Dendritic cell treated with granulocyte-macrophage colony-stimulating factor and Interleukin-4, amounts not matched to agents 40 ng/mL and 50 ng/mL, for 4 days (primary cell): ENCODE data around the gene ELOVL3.
A peak's percentile ranks its signal among the peaks of the same experiment; 100 is the strongest.
"Not testable (repeated sequence)": the region's sequence is repeated elsewhere in the genome, so short reads cannot be mapped to it uniquely, and the experiment has no call there.

ENCODE experiments used
- H3K27ac Mint-ChIP-seq: one replicate; pipeline ENCODE4 v1.8.0; 2022; ENCODE audit warnings: mild to moderate bottlenecking, mixed read lengths
- H3K27me3 Mint-ChIP-seq: one replicate; pipeline ENCODE4 v1.8.0; 2022; ENCODE audit warnings: mild to moderate bottlenecking, mixed read lengths
- H3K36me3 Mint-ChIP-seq: one replicate; pipeline ENCODE4 v1.8.0; 2022; ENCODE audit warnings: low read depth, mixed read lengths
- H3K4me1 Mint-ChIP-seq: one replicate; pipeline ENCODE4 v1.8.0; 2022; ENCODE audit warnings: low read depth, mixed read lengths
- H3K4me3 Mint-ChIP-seq: one replicate; pipeline ENCODE4 v1.8.0; 2022; ENCODE audit warnings: mild to moderate bottlenecking, moderate library complexity, mixed read lengths
- H3K9me3 Mint-ChIP-seq: one replicate; pipeline ENCODE4 v1.8.0; 2022; ENCODE audit warnings: mixed read lengths
- intact Hi-C: fragments of 100-400 bp; cut with micrococcal nuclease; formaldehyde crosslinking; loops from one replicate; pipeline ENCODE4 v1.15.0; 2022

The ELOVL3 gene

DNA sequence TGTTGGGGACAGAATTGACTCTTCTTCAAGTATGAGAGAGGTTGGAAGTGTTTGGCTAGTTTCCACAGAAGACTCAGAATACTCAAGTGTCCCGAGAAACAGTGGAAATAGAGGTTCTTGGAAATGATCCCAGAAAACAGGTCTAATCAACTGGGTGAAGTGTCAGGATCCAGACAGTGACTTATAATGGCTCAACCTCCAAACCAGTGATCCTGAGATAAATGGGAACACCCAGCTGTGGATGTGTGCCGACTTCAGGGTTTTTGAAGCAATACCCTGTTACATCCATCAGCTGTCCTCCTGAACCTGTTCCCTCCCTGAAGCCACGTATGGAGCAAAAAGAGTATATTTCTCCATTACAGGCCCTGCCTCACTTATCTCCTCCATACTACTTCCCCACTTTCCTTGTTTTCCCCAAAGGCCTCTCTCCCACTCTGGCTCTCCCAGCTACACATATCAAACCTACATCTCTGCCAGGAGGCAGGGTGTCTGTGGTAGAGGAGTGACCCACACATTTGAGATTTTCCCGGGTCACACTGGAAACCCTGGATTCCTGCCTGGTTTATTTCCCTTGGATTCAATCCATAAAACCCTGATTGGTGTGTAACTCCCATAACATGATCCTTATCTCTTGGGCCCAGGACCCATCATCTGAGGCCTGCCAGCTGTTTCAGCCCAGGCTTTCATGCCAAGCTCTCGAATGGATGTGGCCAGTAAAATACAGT is 17.6 kb upstream of the ELOVL3 start:
- no peak overlapping the region for H3K4me3 Mint-ChIP-seq
- H3K27me3 Mint-ChIP-seq: no peaks in the 10 kb centered on the region
- peaks cover 12% of the 10 kb centered on the region for H3K9me3 Mint-ChIP-seq
- no peaks in the 10 kb centered on the region for H3K36me3 Mint-ChIP-seq
- intact Hi-C loops: no loop called here
- H3K4me1 Mint-ChIP-seq: peaks cover 3% of the 10 kb centered on the region
- no peak overlapping the region for H3K27ac Mint-ChIP-seq

DNA sequence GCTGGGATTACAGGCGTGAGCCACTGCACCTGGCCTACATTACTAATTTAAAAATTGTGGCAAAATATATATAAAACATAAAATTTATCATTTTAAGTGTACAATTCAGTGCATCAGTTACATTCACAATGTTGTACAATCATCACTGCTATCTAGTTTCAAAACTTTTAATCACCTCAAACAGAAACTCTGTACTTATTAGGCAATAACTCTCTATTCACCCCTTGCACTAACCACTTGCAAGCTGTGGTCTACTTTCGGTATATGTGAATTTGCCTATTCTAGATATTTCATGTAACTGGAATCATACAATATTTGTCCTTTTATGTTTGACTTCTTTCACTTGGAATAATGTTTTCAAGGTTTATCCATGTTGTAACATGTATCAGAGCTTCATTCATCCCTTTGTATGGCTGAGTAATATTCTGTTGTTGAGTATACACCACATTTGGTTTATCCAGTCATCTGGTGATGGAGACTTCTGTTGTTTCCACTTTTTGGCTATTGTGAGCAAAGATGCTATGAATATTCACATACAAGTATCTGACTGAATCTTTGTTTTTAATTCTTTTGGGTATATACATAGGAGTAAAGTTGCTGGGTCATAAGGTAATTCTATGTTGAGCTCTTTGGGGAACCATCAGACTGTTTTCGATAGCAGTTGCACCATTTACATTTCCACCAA is 14.3 kb upstream of the ELOVL3 start:
- Mint-ChIP-seq H3K36me3 (no peaks in the 10 kb centered on the region), H3K4me1 (peaks cover 8% of the 10 kb centered on the region), H3K4me3 (no peak overlapping the region), H3K27ac (no peak overlapping the region), H3K9me3 (no peaks in the 10 kb centered on the region), H3K27me3 (peaks cover 3% of the 10 kb centered on the region)
- intact Hi-C loops: no loop called here

DNA sequence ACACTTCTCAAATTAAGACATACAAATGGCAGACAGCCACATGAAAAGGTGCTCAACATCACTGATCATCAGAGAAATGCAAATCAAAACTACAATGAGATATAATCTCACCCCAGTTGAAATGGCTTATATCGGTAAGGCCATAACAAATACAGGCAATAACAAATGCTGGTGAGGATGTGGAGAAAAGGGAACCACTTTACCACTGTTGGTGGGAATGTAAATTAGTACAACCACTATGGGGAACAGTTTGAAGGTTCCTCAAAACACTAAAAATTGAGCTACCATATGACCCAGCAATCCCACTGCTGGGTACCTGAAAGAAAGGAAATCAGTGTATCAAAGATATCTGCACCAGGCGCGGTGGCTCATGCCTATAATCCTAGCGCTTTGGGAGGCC is 12.5 kb upstream of the ELOVL3 start:
- H3K36me3 Mint-ChIP-seq, intact Hi-C loops, H3K4me1 Mint-ChIP-seq, H3K27me3 Mint-ChIP-seq, H3K9me3 Mint-ChIP-seq, H3K4me3 Mint-ChIP-seq, H3K27ac Mint-ChIP-seq: not testable (repeated sequence)

DNA sequence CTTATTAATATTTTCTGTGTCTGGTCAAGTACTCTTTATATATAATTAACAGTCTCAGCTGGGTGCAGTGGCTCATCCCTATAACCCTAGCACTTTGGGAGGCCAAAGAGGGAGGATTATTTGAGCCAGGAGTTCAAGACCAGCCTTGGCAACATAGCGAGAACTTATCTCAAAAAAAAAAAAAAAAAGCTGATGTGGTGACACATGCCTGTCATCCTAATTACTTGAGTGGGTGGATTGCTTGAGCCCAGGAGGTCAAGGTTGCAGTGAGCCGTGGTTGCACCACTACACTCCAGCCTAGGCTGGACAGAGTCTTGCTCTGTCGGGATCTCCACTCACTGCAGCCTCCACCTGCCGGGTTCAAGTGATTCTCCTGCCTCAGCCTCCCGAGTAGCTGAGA is 6.7 kb upstream of the ELOVL3 start:
- intact Hi-C loops: no loop called here
- H3K4me3 Mint-ChIP-seq: no peak overlapping the region
- H3K36me3 Mint-ChIP-seq: no peaks in the 10 kb centered on the region
- H3K27ac Mint-ChIP-seq: no peak overlapping the region
- H3K4me1 Mint-ChIP-seq: no peaks in the 10 kb centered on the region
- peaks cover 27% of the 10 kb centered on the region for H3K27me3 Mint-ChIP-seq
- no peaks in the 10 kb centered on the region for H3K9me3 Mint-ChIP-seq

DNA sequence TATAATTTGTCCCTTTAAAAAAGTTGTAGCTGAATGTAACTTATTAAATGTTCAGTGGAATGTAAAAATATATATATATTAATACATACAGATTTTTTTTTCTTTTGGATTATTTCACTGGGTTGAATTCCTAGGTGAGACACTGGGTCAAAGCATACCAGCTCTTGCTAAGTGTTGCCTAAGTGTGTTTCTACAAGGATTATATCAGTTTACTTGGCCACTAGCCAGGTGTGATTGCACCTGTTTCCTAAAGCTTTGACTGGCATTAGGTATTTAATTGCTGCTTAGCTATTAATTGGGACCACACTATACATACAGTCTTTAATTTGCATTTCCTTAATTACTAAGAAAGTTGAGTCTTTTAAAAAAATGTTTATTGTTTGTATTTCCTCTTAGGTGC is 5.5 kb upstream of the ELOVL3 start:
- intact Hi-C loops: no loop called here

DNA sequence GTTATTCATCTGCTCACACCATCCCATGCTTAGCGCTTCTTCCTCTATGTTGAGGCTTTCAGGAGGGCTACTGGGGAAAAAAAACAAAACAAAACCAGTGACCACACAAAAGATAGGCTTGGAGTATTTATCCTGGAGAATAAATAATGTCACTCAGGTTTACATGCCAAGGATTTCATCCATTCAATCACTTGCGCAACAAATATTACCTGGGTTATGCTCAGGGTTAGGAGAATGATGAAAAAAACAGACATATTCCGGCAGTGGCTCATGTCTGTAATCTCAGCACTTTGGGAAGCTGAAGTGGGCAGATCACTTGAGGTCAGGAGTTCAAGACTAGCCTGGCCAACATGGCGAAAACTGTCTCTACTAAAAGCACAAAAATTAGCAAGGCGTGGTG is 3.3 kb upstream of the ELOVL3 start:
- Mint-ChIP-seq H3K27me3 (peaks cover 28% of the 10 kb centered on the region), H3K4me1 (peaks cover 24% of the 10 kb centered on the region), H3K4me3 (no peak overlapping the region), H3K27ac (no peak overlapping the region), H3K9me3 (no peaks in the 10 kb centered on the region), H3K36me3 (no peaks in the 10 kb centered on the region)
- intact Hi-C loops: no loop called here

More for the DNA sequence above, 5.5 kb upstream of the ELOVL3 start:
- Mint-ChIP-seq H3K4me3 (no peak overlapping the region), H3K9me3 (no peaks in the 10 kb centered on the region), H3K36me3 (no peaks in the 10 kb centered on the region), H3K27me3 (peaks cover 26% of the 10 kb centered on the region), H3K27ac (no peak overlapping the region), H3K4me1 (peaks cover 2% of the 10 kb centered on the region)

DNA sequence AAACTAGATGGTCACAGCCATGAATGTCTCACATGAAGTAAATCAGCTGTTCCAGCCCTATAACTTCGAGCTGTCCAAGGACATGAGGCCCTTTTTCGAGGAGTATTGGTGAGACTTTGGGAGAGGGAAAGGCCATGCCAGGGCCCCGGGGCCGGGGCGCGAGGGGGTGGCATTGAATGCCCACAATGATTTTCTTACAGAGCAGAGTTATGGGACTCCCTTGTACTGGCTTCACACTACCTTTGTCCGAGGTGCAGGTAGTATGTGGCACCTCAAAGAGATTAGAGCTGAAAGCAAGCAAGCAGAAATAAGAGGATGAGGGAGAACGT is 407 bp downstream of the ELOVL3 start:
- intact Hi-C loops: loop anchor here (5.0 kb wide), 2 partner anchors 59 to 171 kb away; partner anchors contain the start of gene NFKB2
- Mint-ChIP-seq H3K9me3 (no peaks in the 10 kb centered on the region), H3K27me3 (peaks cover 39% of the 10 kb centered on the region), H3K4me3 (peak overlapping the region; percentile 83), H3K27ac (peak overlapping the region; percentile 57), H3K36me3 (no peaks in the 10 kb centered on the region), H3K4me1 (peaks cover 48% of the 10 kb centered on the region)

DNA sequence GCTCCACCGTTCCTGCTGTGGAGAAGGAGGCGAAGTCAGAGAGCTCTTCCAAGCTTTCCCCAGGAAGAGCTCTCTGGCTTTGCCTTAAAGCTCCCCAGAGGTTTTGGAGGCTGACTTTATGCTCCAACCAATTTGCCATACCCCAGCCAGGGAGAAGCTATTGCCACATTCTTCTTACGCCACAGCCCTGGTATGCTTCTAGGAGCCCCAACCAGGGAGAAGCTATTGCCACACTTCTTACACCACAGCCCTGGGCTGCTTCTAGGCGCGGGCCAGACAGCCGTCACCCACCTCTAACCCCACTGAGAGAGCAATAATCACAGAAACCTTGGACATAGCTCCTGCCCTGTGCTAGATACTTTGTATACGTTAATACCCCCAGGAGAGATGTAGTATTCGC is 951 bp downstream of the ELOVL3 start:
- no peaks in the 10 kb centered on the region for H3K36me3 Mint-ChIP-seq
- peaks cover 53% of the 10 kb centered on the region for H3K4me1 Mint-ChIP-seq
- intact Hi-C loops: loop anchor here (5.0 kb wide), 2 partner anchors 60 to 170 kb away; partner anchors contain the start of gene NFKB2
- H3K9me3 Mint-ChIP-seq: no peaks in the 10 kb centered on the region
- no peak overlapping the region for H3K27ac Mint-ChIP-seq
- peak overlapping the region; percentile 30 for H3K4me3 Mint-ChIP-seq
- H3K27me3 Mint-ChIP-seq: peaks cover 41% of the 10 kb centered on the region

DNA sequence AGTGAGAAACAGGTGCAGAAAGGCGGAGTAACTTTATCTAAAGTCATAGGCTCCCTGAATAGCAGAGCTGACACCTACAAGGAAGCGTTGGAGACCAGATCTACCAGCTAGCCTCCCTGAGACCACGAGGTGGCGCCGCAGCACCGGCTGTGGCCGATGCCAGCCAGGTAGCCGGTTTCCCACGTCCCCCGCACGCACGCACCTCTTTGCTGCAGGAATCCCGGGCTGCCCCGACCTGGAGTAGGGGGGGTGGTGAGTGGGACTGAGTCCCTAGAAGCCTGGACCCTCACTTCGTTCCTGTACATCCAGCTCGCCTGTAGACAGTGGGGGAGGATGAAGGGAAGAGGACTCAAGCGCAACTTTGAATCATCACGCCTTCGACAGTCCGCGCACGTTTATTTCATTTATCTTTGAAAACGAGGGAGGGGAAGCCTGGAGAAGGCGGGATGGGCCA is 3.7 kb downstream of the ELOVL3 start:
- Mint-ChIP-seq H3K9me3 (no peaks in the 10 kb centered on the region), H3K36me3 (no peaks in the 10 kb centered on the region), H3K4me1 (peaks cover 53% of the 10 kb centered on the region), H3K27ac (no peak overlapping the region), H3K27me3 (peaks cover 56% of the 10 kb centered on the region), H3K4me3 (peak overlapping the region; percentile 71)
- intact Hi-C loops: loop anchor here (1.0 to 5.0 kb wide), 5 partner anchors 15 to 247 kb away; partner anchors contain the start of genes GBF1 and NFKB2

DNA sequence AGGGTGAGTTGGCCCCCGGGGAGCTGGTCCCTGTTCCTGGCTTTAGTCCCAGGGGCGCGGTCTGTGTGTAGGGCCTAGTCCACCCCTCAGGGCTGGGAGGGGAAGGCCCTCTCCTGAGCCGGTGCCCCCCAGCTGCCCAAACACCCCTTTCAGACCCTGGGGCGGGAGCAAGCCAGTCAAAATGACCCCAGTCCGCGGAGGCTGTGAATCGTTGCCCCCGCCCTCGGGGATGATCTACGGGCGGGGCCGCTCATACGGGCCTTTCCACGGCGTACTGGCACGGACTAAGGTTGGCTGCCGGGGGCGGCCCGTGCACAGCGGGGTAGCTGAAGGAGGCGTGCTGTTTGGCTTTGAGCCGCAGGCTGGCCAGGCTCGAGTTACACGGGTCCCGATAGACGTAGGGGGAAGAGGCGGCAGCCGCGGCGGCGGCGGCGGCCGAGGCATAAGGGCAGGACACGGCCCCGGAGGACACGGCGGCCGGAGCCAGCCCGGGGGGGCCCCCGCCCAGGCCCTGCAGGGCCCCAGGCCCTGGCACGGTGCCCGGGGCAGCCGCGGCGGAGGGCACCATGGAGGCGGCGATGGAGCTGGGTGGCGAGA is 4.3 kb downstream of the ELOVL3 start:
- Mint-ChIP-seq H3K4me1 (peaks cover 53% of the 10 kb centered on the region), H3K4me3 (peak overlapping the region; percentile 71), H3K27me3 (peaks cover 59% of the 10 kb centered on the region), H3K36me3 (no peaks in the 10 kb centered on the region), H3K27ac (no peak overlapping the region), H3K9me3 (no peaks in the 10 kb centered on the region)
- intact Hi-C loops: loop anchor here (1.0 to 5.0 kb wide), 3 partner anchors 14 to 247 kb away; partner anchors contain the start of gene GBF1

DNA sequence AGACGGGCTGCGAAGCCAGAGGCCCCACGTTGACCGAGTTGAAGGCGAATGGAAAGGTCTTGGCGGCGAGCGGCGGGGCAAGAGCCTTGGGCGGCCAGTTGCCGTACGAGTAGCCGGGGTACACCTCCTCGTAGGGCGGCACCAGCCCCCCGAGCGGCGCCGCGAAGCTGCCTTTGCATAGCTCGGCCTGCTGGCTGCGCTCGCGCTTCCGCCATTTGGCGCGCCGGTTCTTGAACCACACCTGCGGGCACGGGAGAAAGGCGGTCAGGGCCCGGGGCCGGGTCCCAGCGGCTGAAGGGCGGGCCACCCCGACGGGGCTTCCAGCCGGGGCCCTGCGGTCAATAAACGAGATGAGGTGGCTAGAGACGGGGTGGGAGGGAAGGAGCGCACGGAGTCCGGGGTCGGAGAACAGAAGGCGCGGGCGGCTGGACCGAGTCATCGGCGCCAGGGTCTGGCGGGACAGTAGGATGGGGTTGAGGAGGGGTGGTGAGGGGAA is 4.8 kb downstream of the ELOVL3 start:
- Mint-ChIP-seq H3K27ac (no peak overlapping the region), H3K4me1 (peaks cover 48% of the 10 kb centered on the region), H3K9me3 (no peaks in the 10 kb centered on the region), H3K4me3 (peak overlapping the region; percentile 71), H3K27me3 (peaks cover 64% of the 10 kb centered on the region), H3K36me3 (no peaks in the 10 kb centered on the region)
- intact Hi-C loops: loop anchor here (1.0 to 5.0 kb wide), 3 partner anchors 14 to 246 kb away; partner anchors contain the start of gene GBF1

DNA sequence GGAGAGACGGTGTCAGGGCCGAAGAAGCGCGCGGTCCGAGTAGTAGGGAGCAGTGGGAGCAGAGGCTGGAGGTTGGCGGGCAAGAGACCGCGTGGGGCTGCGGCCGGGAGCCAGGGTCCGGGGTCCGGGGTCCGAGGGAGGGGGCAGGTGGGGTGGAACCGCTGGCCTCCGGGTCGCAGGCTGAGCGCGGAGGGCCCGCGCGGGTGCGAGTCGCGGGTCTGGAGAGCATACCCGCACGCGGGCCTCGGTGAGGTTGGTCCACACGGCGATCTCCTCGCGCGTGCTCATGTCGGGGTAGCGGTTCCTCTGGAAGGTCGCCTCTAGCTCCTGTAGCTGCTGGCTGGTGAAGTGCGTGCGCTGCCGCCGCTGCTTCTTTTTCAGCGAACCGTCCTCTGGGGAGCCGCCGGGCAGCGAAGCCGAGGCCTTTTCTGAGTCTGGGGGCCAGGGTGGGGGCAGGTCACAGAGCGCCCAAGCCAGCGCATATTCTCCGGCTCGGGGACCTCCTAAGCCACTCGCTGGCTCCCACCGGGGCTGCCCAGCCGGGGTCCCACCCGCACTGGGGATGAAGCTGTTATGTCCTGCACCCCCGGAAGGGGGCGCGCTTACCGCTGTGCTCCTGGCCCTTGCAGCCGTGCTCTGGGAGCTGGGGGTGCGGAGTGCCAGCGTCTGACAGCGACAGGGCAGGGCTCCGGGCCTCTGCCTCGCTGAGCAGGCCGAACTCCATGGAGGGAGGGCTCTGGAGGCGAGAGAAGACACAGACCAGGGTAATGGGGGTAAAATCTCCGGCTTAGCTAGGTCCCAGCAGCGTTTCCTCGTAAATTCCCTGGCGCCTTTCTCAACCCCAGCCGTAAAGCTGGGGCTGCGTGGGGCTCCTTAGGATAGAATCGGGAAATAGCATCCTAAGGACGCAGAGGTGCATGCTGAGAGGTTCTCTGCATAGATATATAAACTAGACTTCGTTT is 5.5 kb downstream of the ELOVL3 start:
- no peaks in the 10 kb centered on the region for H3K9me3 Mint-ChIP-seq

DNA sequence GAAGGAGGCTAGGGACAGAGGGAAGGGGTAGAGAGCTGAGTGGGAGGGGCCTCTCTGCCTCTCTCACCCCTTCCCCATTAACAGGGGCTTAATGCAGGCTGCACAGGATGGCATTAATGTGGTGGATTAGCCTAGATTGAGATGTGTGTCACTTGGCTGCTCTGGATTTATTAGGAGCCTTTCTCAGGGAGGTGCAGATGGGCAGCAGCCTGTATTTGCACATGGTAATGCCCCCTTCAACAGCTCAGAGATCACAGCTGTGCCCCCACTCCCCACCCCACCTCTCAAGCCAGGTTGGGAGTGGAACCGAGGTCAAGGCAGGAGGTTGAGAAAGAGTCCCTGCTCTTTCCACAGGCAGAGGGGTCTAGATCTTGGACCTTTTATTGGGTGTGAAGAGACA is 7.9 kb downstream of the ELOVL3 start:
- Mint-ChIP-seq H3K27ac (no peak overlapping the region), H3K9me3 (no peaks in the 10 kb centered on the region), H3K36me3 (no peaks in the 10 kb centered on the region), H3K4me1 (peaks cover 24% of the 10 kb centered on the region), H3K4me3 (no peak overlapping the region), H3K27me3 (peaks cover 81% of the 10 kb centered on the region)
- intact Hi-C loops: loop anchor here (5.0 kb wide), 1 partner anchor 243 kb away; no protein-coding TSS in a partner anchor

More for the DNA sequence above, 5.5 kb downstream of the ELOVL3 start:
- Mint-ChIP-seq H3K27me3 (peaks cover 71% of the 10 kb centered on the region), H3K36me3 (no peaks in the 10 kb centered on the region), H3K4me3 (peak overlapping the region; percentile 71), H3K4me1 (peaks cover 41% of the 10 kb centered on the region), H3K27ac (no peak overlapping the region)
- intact Hi-C loops: loop anchor here (2.0 to 5.0 kb wide), 2 partner anchors 13 to 246 kb away; partner anchors contain the start of gene GBF1
